Keratinocyte (primary cell): ENCODE data around the gene BTBD3. TPM values are rescaled to one million over a fixed set of nuclear protein-coding genes. Genes with fewer than 3 reads are reported as not detected.

Experiments used
- DNase-seq: peaks from one replicate; pipeline ENCODE4 v3.0.0-alpha.2; 2011; ENCODE audit warnings: low read depth, missing footprints, low spot score
- FAIRE-seq: peaks from 2 replicates; lab custom pipeline; 2011; peaks lifted over from hg19 to GRCh38; lab: Jason Lieb, UNC
- H2AFZ ChIP-seq: 2 replicates; pipeline ENCODE4 v1.6.0; 2012; ENCODE audit warnings: low read length, control low read depth, inconsistent platforms; ENCODE audit not compliant: control insufficient read depth
- H3K27ac ChIP-seq: 2 replicates; pipeline ENCODE4 v1.5.1; 2011; ENCODE audit warnings: low read length; ENCODE audit not compliant: control insufficient read depth, insufficient read depth
- H3K27me3 ChIP-seq: 3 replicates; pipeline ENCODE4 v1.6.0; 2011; ENCODE audit warnings: low read length; ENCODE audit not compliant: control insufficient read depth, insufficient read depth; ENCODE audit errors: extremely low read depth
- H3K36me3 ChIP-seq, 2 experiments: 2 replicates in 1 of 2; 3 replicates in 1 of 2; pipeline ENCODE4 v1.5.1; 2011; ENCODE audit warnings: low read length in 2 of 2, mild to moderate bottlenecking in 1 of 2; ENCODE audit not compliant: control insufficient read depth in 2 of 2, insufficient read depth in 2 of 2; ENCODE audit errors: extremely low read depth in 1 of 2
- H3K4me1 ChIP-seq: 3 replicates; pipeline ENCODE4 v1.5.1; 2011; ENCODE audit warnings: low read length; ENCODE audit not compliant: control insufficient read depth, insufficient read depth; ENCODE audit errors: extremely low read depth
- H3K4me2 ChIP-seq: 3 replicates; pipeline ENCODE4 v1.6.0; 2011; ENCODE audit warnings: low read depth, low read length; ENCODE audit not compliant: control insufficient read depth, insufficient read depth; ENCODE audit errors: extremely low read depth
- H3K4me3 ChIP-seq, 3 experiments: fragments of 200-600 bp in 1 of 3; sonication (generic) in 1 of 3; 2 replicates in 2 of 3; 3 replicates in 1 of 3; pipeline ENCODE4 v1.5.1; 2011 to 2016; ENCODE audit warnings: low read length in 3 of 3, mild to moderate bottlenecking in 3 of 3, control low read depth in 2 of 3, inconsistent platforms in 1 of 3, low read depth in 1 of 3, mixed read lengths in 1 of 3, mixed run types in 1 of 3, moderate library complexity in 1 of 3; ENCODE audit not compliant: control insufficient read depth in 2 of 3, insufficient read depth in 2 of 3; ENCODE audit errors: extremely low read depth in 1 of 3
- H3K79me2 ChIP-seq: 2 replicates; pipeline ENCODE4 v1.6.0; 2012; ENCODE audit warnings: low read length; ENCODE audit not compliant: control insufficient read depth, insufficient read depth
- H3K9ac ChIP-seq: 3 replicates; pipeline ENCODE4 v1.6.0; 2011; ENCODE audit warnings: low read length; ENCODE audit not compliant: control insufficient read depth, insufficient read depth; ENCODE audit errors: extremely low read depth
- H3K9me1 ChIP-seq: 3 replicates; pipeline ENCODE4 v1.6.0; 2011; ENCODE audit warnings: low read length; ENCODE audit not compliant: control insufficient read depth, insufficient read depth; ENCODE audit errors: extremely low read depth
- H3K9me3 ChIP-seq: 2 replicates; pipeline ENCODE4 v1.5.1; 2012; ENCODE audit warnings: low read depth, low read length; ENCODE audit not compliant: control insufficient read depth
- H4K20me1 ChIP-seq: 3 replicates; pipeline ENCODE4 v1.6.0; 2011; ENCODE audit warnings: low read length; ENCODE audit not compliant: control insufficient read depth, insufficient read depth; ENCODE audit errors: extremely low read depth
- CTCF ChIP-seq, 3 experiments: IDR thresholded peaks in 1 of 3; conservative IDR thresholded peaks in 1 of 3; optimal IDR thresholded peaks in 1 of 3; 2 replicates in 2 of 3; 3 replicates in 1 of 3; pipeline versions ENCODE3 to v1.5.1; 2011; ENCODE audit warnings: low read length in 3 of 3, mild to moderate bottlenecking in 3 of 3, moderate library complexity in 2 of 3, control low read depth in 1 of 3, inconsistent platforms in 1 of 3; ENCODE audit not compliant: insufficient read depth in 2 of 3; ENCODE audit errors: extremely low read depth in 1 of 3
- EZH2 ChIP-seq: IDR thresholded peaks from one replicate; pipeline ENCODE4 v1.6.1; 2012; ENCODE audit warnings: inconsistent platforms, mild to moderate bottlenecking, low read length, moderate library complexity
- dilution Hi-C: fragments of 300-500 bp; cut with MboI; formaldehyde crosslinking; loops from one replicate; pipeline ENCODE4 v1.7.0; 2020; ENCODE audit warnings: low sequenced_read_pairs; ENCODE audit not compliant: extremely low pct_ligation_motif_present
- polyA plus RNA-seq, 5 experiments: library from polyadenylated mRNA; depleted of rRNA in 3 of 5; stranded (reverse) in 3 of 5; stranded (forward) in 1 of 5; unstranded in 1 of 5; fragments of >200 nt; gene quantifications; 1 replicate in 1 of 5; 2 replicates in 3 of 5; 3 replicates in 1 of 5; pipeline versions ENCODE4 v1.2.1 to v1.2.3, GENCODE V29; 2011 to 2012; ENCODE audit warnings: missing spikeins in 2 of 5, low read depth in 1 of 5, low replicate concordance in 1 of 5

The BTBD3 gene
- polyA plus RNA-seq, 1 donor (not counting 4 experiments of a cell fraction or from before 2014, with no cell fraction given) = 29.5 TPM

GRCh38 chr20:11918981-11919380, 1.3 kb downstream of the BTBD3 start:
- Histone ChIP-seq H3K4me3 (no peak overlapping the region), H3K4me2 (peak overlapping the region; percentile 26), H2AFZ (no peak overlapping the region), H3K36me3 (peaks cover 11 to 26% of the 10 kb centered on the region in 2 experiments), H3K9ac (no peak overlapping the region), H3K4me1 (peaks cover 21% of the 10 kb centered on the region), H3K9me1 (no peaks in the 10 kb centered on the region), H3K27me3 (no peaks in the 10 kb centered on the region), H3K9me3 (no peaks in the 10 kb centered on the region), H3K27ac (no peak overlapping the region), H3K79me2 (peaks cover 58% of the 10 kb centered on the region), H4K20me1 (no peaks in the 10 kb centered on the region)
- DNase-seq (no peak), FAIRE-seq (no peak)
- TF ChIP-seq EZH2 (no peak), CTCF (optimal IDR thresholded peaks at IDR 0.05 in 1 of 3, IDR thresholded peaks at IDR 0.05 in 1 of 3, conservative IDR thresholded peaks at IDR 0.05 in 1 of 3; ENCODE audit: extremely low read depth in 1 of 3, insufficient read depth in 2 of 3, low read length in 3 of 3) (no peak)
- dilution Hi-C loops = no loop called here

- Histone ChIP-seq H3K9me1 (no peaks in the 10 kb centered on the region), H2AFZ (no peak overlapping the region), H3K9ac (no peak overlapping the region), H4K20me1 (no peaks in the 10 kb centered on the region), H3K27ac (no peak overlapping the region), H3K4me3 (no peak overlapping the region), H3K9me3 (no peaks in the 10 kb centered on the region), H3K79me2 (peaks cover 53% of the 10 kb centered on the region), H3K4me1 (peaks cover 17% of the 10 kb centered on the region), H3K4me2 (no peak overlapping the region), H3K36me3 (peaks cover 11 to 26% of the 10 kb centered on the region in 2 experiments), H3K27me3 (no peaks in the 10 kb centered on the region)
- FAIRE-seq = no peak
- dilution Hi-C loops = no loop called here
- no peak for DNase-seq
- TF ChIP-seq CTCF (optimal IDR thresholded peaks at IDR 0.05 in 1 of 3, IDR thresholded peaks at IDR 0.05 in 1 of 3, conservative IDR thresholded peaks at IDR 0.05 in 1 of 3; ENCODE audit: extremely low read depth in 1 of 3, insufficient read depth in 2 of 3, low read length in 3 of 3) = no peak
- TF ChIP-seq EZH2 = no peak
Measured at GRCh38 chr20:11919581-11919980, 1.9 kb downstream of the BTBD3 start.
